ENCODE data around the gene EFCAB5.

DNA sequence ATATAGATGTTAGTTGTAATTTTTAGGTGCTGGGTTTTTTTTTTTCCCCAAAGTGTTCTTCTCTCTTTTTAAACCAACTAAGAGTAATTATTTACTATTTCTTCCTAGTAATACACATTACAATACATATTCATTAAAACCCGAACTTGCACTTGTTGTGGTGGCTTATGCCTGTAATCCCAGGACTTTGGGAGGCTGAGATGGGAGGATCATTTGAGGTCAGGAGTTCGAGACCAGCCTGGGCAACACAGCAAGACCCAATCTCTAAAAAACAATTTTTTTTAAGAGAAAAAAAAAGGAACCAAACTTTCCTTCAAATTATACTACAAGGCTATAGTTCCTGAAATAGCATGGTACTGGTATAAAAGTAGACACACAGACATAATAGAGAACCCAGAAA lies 3.8 kb downstream of the EFCAB5 start:
- TF ChIP-seq CTCF (IDR thresholded peaks at IDR 0.05; ENCODE audit: low read depth, low read length): no peak
- no peak for TF ChIP-seq POLR2A (IDR thresholded peaks at IDR 0.05; ENCODE audit: extremely low read depth, insufficient read length)
- no peak for TF ChIP-seq MYC (IDR thresholded peaks at IDR 0.05; ENCODE audit: low read depth, low read length)
- TF ChIP-seq, protein P1, sequence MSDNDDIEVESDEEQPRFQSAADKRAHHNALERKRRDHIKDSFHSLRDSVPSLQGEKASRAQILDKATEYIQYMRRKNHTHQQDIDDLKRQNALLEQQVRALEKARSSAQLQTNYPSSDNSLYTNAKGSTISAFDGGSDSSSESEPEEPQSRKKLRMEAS (IDR thresholded peaks at IDR 0.05; ENCODE audit: low read depth, low read length): no peak

Measured in NB4 (cell line).